ENCODE measurements around the gene SH3PXD2B. TPM values are rescaled to one million over a fixed set of nuclear protein-coding genes. Genes with fewer than 3 reads are reported as not detected.
A peak's percentile ranks its signal among the peaks of the same experiment; 100 is the strongest.

Gene SH3PXD2B
- total RNA-seq, 6 donors from 2014 or later, result 17.1 to 55.5 (median 43.2) TPM

- WGBS, 2 donors, result 80 to 90% methylated on average over 7 of the region's 7 CpGs
- Histone ChIP-seq H3K4me3 (no peak overlapping the region), H3K27me3 (no peaks in the 10 kb centered on the region), H3K4me1 (peaks cover 31 to 48% (median 40%) of the 10 kb centered on the region in 4 donors), H3K36me3 (no peaks in the 10 kb centered on the region), H3K27ac (no peak overlapping the region), H3K9me3 (no peaks in the 10 kb centered on the region)
- no peak for TF ChIP-seq POLR2AphosphoS5 (IDR thresholded peaks at IDR 0.05)
- no peak for ATAC-seq (ENCODE audit: low FRiP score in 2 of 2)
- no peak for DNase-seq
These were observed 20.8 kb downstream of the SH3PXD2B start for GRCh38 chr5:172433513-172433912.

- Histone ChIP-seq H3K36me3 (no peaks in the 10 kb centered on the region), H3K4me1 (peaks cover 28 to 48% (median 39%) of the 10 kb centered on the region in 4 donors), H3K27me3 (no peaks in the 10 kb centered on the region), H3K9me3 (no peaks in the 10 kb centered on the region), H3K4me3 (no peak overlapping the region), H3K27ac (no peak overlapping the region)
- TF ChIP-seq EP300 (IDR thresholded peaks at IDR 0.05), result no peak
- no peak for TF ChIP-seq POLR2AphosphoS5 (IDR thresholded peaks at IDR 0.05)
- no peak for TF ChIP-seq POLR2A (IDR thresholded peaks at IDR 0.05)
- TF ChIP-seq, protein P1, sequence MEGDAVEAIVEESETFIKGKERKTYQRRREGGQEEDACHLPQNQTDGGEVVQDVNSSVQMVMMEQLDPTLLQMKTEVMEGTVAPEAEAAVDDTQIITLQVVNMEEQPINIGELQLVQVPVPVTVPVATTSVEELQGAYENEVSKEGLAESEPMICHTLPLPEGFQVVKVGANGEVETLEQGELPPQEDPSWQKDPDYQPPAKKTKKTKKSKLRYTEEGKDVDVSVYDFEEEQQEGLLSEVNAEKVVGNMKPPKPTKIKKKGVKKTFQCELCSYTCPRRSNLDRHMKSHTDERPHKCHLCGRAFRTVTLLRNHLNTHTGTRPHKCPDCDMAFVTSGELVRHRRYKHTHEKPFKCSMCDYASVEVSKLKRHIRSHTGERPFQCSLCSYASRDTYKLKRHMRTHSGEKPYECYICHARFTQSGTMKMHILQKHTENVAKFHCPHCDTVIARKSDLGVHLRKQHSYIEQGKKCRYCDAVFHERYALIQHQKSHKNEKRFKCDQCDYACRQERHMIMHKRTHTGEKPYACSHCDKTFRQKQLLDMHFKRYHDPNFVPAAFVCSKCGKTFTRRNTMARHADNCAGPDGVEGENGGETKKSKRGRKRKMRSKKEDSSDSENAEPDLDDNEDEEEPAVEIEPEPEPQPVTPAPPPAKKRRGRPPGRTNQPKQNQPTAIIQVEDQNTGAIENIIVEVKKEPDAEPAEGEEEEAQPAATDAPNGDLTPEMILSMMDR (IDR thresholded peaks at IDR 0.05), result no peak
- 90 to 91% methylated on average over 3 of the region's 3 CpGs for WGBS, 2 donors
- ATAC-seq (ENCODE audit: low FRiP score in 2 of 2) (no peak), DNase-seq (no peak)
These were observed 21.3 kb downstream of the SH3PXD2B start for GRCh38 chr5:172433071-172433470.

GRCh38 chr5:172430354-172430753, 24.0 kb downstream of the SH3PXD2B start:
- TF ChIP-seq POLR2A (IDR thresholded peaks at IDR 0.05) (no peak), POLR2AphosphoS5 (IDR thresholded peaks at IDR 0.05) (no peak), EP300 (IDR thresholded peaks at IDR 0.05) (no peak)
- TF ChIP-seq, protein P1 (IDR thresholded peaks at IDR 0.05), result no peak
- H3K36me3 ChIP-seq, result no peaks in the 10 kb centered on the region
- ATAC-seq (ENCODE audit: low FRiP score in 2 of 2) (no peak), DNase-seq (peak in 1 of 2 donors; percentile 20)
- H3K9me3 ChIP-seq, result no peaks in the 10 kb centered on the region
- peak overlapping the region; percentile 52 to 85 (median 84) for H3K27ac ChIP-seq
- H3K4me1 ChIP-seq, result peaks cover 20 to 40% (median 30%) of the 10 kb centered on the region in 4 donors
- WGBS, 2 donors, result 84 to 92% methylated on average over 2 of the region's 2 CpGs
- H3K27me3 ChIP-seq, result no peaks in the 10 kb centered on the region
- H3K4me3 ChIP-seq, result no peak overlapping the region

DNA sequence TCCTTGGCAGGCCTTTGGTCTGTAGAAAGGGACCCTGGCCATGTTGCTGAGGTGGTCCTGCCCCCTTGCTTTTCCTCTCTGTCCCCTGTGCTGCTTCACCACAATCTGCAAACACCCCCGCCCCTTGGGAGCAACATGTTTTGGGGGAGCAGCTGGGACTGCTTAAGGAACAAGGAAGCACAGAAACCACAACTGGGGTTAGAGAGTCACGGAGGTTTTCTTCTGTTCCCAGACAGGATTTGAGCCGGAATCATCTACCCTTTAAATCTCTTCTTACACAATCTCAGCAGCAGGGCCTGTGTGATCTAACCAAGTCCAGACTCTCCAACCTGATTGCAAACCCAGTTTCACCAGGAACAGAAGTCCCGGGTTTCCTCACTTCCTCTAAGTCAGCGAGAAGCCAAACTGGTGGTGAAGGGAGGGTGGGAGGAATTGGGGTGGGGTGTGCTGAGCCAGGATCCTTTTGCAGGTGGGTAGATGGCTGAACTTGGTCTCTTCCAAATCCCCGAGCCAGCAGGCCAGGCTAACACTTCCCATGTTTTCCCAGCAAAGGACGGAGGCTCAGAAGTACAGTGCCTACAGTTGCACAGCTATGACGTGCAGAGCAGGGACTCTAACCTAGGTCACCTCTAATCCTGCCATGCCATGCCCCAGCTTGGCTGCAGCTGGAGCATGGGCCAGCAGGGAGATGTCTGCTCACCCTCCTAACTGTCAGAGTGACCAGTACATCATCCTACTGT, 25.0 kb downstream of the SH3PXD2B start:
- Histone ChIP-seq H3K4me1 (peaks cover 25 to 48% (median 32%) of the 10 kb centered on the region in 4 donors), H3K36me3 (no peaks in the 10 kb centered on the region), H3K4me3 (no peak overlapping the region), H3K9me3 (no peaks in the 10 kb centered on the region), H3K27me3 (no peaks in the 10 kb centered on the region), H3K27ac (peak overlapping the region; percentile 54 to 85 (median 84))
- TF ChIP-seq, protein P1 (IDR thresholded peaks at IDR 0.05), result no peak
- TF ChIP-seq POLR2AphosphoS5 (IDR thresholded peaks at IDR 0.05), result peak in 1 of 2 donors; percentile 74
- TF ChIP-seq POLR2A (IDR thresholded peaks at IDR 0.05), result no peak
- TF ChIP-seq EP300 (IDR thresholded peaks at IDR 0.05), result peak in 1 of 4 donors; percentile 24
- ATAC-seq (ENCODE audit: low FRiP score in 2 of 2) (peak; percentile 70 to 80), DNase-seq (peak in 1 of 2 donors; percentile 64)
- WGBS, 2 donors, result 48 to 50% methylated on average over 6 to 8 of the region's 8 CpGs

- TF ChIP-seq, protein P1 (IDR thresholded peaks at IDR 0.05), result no peak
- TF ChIP-seq POLR2A (IDR thresholded peaks at IDR 0.05) (no peak), EP300 (IDR thresholded peaks at IDR 0.05) (no peak), POLR2AphosphoS5 (IDR thresholded peaks at IDR 0.05) (no peak)
- ATAC-seq (ENCODE audit: low FRiP score in 2 of 2) (peak in 1 of 2 donors; percentile 2), DNase-seq (no peak)
- peak overlapping the region; percentile 54 to 85 (median 78) for H3K27ac ChIP-seq
- H3K27me3 ChIP-seq, result no peaks in the 10 kb centered on the region
- no peak overlapping the region for H3K4me3 ChIP-seq
- peaks cover 25 to 48% (median 32%) of the 10 kb centered on the region in 4 donors for H3K4me1 ChIP-seq
- 64 to 79% methylated on average over 12 of the region's 12 CpGs for WGBS, 2 donors
- no peaks in the 10 kb centered on the region for H3K36me3 ChIP-seq
- H3K9me3 ChIP-seq, result no peaks in the 10 kb centered on the region
These were observed 25.8 kb downstream of the SH3PXD2B start for GRCh38 chr5:172428224-172429166.

All from upper lobe of left lung (tissue), 6 donors.